ENCODE data around the gene DNM3. TPM values are rescaled to one million over a fixed set of nuclear protein-coding genes. Genes with fewer than 3 reads are reported as not detected.

The DNM3 gene
- total and polyA plus RNA-seq, 2 donors (not counting 3 experiments of a cell fraction or from before 2014, with no cell fraction given), result 1.4 to 2.5 TPM

- intact Hi-C loops (cut with micrococcal nuclease) (loop anchor here (1.0 to 2.0 kb wide), 3 partner anchors 24 to 238 kb away; no protein-coding TSS in a partner anchor), dilution Hi-C loops (cut with MboI; ENCODE audit: extremely low pct_ligation_motif_present, low sequenced_read_pairs) (no loop called here)
- POLR2A ChIA-PET, result no interaction called here
- Histone ChIP-seq H3K27me3 (ENCODE audit: control insufficient read depth in 2 of 2, insufficient read depth in 2 of 2, low read length in 2 of 2) (no peaks in the 10 kb centered on the region), H3K79me2 (ENCODE audit: control insufficient read depth, insufficient read depth, low read length) (no peaks in the 10 kb centered on the region), H3K9ac (replicated peaks; ENCODE audit: extremely low read depth, insufficient read depth, low read length) (peak overlapping the region; percentile 70), H3K9me1 (replicated peaks; ENCODE audit: control insufficient read depth, extremely low read depth, insufficient read depth, low read length) (no peaks in the 10 kb centered on the region), H3K9me3 (replicated peaks; ENCODE audit: control insufficient read depth, insufficient read depth, low read length) (no peaks in the 10 kb centered on the region), H2AFZ (ENCODE audit: low read depth, low read length) (peak overlapping the region; percentile 74), H3K4me2 (ENCODE audit: insufficient read depth, low read length) (peak overlapping the region; percentile 86), H4K20me1 (replicated peaks; ENCODE audit: control insufficient read depth, extremely low read depth, insufficient read depth, low read length) (no peaks in the 10 kb centered on the region), H3K4me1 (ENCODE audit: control insufficient read depth, extremely low read depth, insufficient read depth, low read length) (peaks cover 39% of the 10 kb centered on the region), H3K36me3 (ENCODE audit: control insufficient read depth in 2 of 2, extremely low read depth in 1 of 2, insufficient read depth in 2 of 2, low read length in 2 of 2) (no peaks in the 10 kb centered on the region), H3K27ac (ENCODE audit: insufficient read depth, low read depth, low read length) (peak overlapping the region; percentile 86), H3K4me3 (replicated peaks in 1 of 3; ENCODE audit: insufficient read depth in 1 of 3, low read depth in 1 of 3, low read length in 3 of 3) (peak overlapping the region in 1 of 3 experiments; percentile 1)
- DNase-seq (ENCODE audit: low read depth, low spot score), result no peak
- CTCF ChIA-PET, result interaction anchor here (1.3 kb wide), 1 partner anchor 24 kb away, joined by 4 read pairs; no protein-coding TSS in a partner anchor
- FAIRE-seq, result peak; percentile 48
- TF ChIP-seq GATA2 (IDR thresholded peaks at IDR 0.05; ENCODE audit: insufficient read depth, insufficient read length, low read depth, low read length), result no peak
- TF ChIP-seq POLR2A (IDR thresholded peaks at IDR 0.05; ENCODE audit: low read depth, low read length), result no peak
- TF ChIP-seq EZH2 (IDR thresholded peaks at IDR 0.05; ENCODE audit: borderline replicate concordance, low read depth, low read length, severe bottlenecking), result no peak
- no peak for TF ChIP-seq MYC (IDR thresholded peaks at IDR 0.05; ENCODE audit: low read depth, low read length)
- no peak for TF ChIP-seq JUN (IDR thresholded peaks at IDR 0.05; ENCODE audit: borderline replicate concordance, insufficient read depth, insufficient read length, low read depth)
- no peak for TF ChIP-seq MAX (IDR thresholded peaks at IDR 0.05; ENCODE audit: insufficient read depth, insufficient read length)
- TF ChIP-seq POLR2AphosphoS5 (IDR thresholded peaks at IDR 0.05; ENCODE audit: insufficient read depth, low read depth, low read length), result no peak
- TF ChIP-seq CTCF (IDR thresholded peaks at IDR 0.05; ENCODE audit: extremely low read depth in 1 of 2, insufficient read depth in 1 of 2, low read depth in 1 of 2, low read length in 2 of 2), result no peak
- no peak for TF ChIP-seq FOS (IDR thresholded peaks at IDR 0.05; ENCODE audit: borderline replicate concordance, insufficient read depth, low read length)
- BruUV-seq (replicated peaks), result no TSS peak
Observed at GRCh38 chr1:172382990-172383389, 541.7 kb downstream of the DNM3 start.
